GM12892 (cell line): ENCODE measurements around the gene RASA3.

Experiments used
- DNase-seq: peaks from one replicate; pipeline ENCODE4 v3.0.0; 2011; ENCODE audit not compliant: insufficient read length
- FAIRE-seq: peaks from 2 replicates; lab custom pipeline; 2011; peaks lifted over from hg19 to GRCh38; lab: Jason Lieb, UNC
- POLR2A ChIP-seq: IDR thresholded peaks from 2 replicates; pipeline ENCODE4 v1.6.1; 2011; ENCODE audit warnings: low read depth, low read length, control low read depth
- POLR2AphosphoS5 ChIP-seq: IDR thresholded peaks from 2 replicates; pipeline ENCODE4 v1.6.1; 2011; ENCODE audit warnings: low read depth, low read length, control low read depth
- TAF1 ChIP-seq: IDR thresholded peaks from 2 replicates; pipeline ENCODE4 v1.6.1; 2011; ENCODE audit warnings: low read depth, mild to moderate bottlenecking, control low read depth, low read length, borderline replicate concordance

RASA3 gene

DNA sequence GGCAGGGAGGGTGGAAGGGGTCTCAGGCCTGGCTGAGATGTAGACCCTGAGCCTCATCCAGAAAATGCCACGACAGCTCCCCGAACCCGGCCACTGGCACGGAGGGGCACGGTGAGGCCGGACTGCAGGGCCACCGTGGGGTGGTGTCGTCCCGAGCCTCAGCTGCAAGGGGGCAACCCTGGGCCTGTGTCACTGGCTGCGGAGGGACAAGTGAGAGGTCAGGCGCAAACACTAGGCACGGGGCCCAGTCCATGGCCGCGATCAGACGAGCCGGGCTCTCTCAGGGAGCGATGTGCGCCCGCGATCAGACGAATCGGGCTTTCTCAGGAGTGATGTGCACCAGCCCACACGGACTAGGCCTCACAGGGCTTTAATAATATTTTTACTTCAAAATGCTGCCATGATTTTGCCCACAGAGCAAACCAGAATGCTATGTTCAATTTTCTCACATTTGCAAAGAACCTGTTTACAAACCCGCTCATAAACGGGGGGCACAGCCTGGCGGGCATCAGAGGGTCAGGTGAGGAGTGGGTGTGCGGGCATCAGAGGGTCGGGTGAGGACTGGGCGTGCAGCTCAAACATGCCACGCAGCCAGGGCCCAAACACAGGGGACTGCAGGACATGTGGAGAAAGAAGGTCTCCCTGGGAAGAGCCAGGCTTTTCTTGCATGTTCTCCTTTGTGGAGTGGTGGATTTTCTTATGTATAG lies 115.9 kb downstream of the RASA3 start:
- TF ChIP-seq TAF1 = no peak
- TF ChIP-seq POLR2AphosphoS5 = no peak
- TF ChIP-seq POLR2A = no peak
- FAIRE-seq (no peak), DNase-seq (no peak)

- no peak for FAIRE-seq
- TF ChIP-seq TAF1 = no peak
- no peak for TF ChIP-seq POLR2A
- TF ChIP-seq POLR2AphosphoS5 = no peak
- DNase-seq = no peak
Measured at GRCh38 chr13:114015969-114016295, 116.5 kb downstream of the RASA3 start.

DNA sequence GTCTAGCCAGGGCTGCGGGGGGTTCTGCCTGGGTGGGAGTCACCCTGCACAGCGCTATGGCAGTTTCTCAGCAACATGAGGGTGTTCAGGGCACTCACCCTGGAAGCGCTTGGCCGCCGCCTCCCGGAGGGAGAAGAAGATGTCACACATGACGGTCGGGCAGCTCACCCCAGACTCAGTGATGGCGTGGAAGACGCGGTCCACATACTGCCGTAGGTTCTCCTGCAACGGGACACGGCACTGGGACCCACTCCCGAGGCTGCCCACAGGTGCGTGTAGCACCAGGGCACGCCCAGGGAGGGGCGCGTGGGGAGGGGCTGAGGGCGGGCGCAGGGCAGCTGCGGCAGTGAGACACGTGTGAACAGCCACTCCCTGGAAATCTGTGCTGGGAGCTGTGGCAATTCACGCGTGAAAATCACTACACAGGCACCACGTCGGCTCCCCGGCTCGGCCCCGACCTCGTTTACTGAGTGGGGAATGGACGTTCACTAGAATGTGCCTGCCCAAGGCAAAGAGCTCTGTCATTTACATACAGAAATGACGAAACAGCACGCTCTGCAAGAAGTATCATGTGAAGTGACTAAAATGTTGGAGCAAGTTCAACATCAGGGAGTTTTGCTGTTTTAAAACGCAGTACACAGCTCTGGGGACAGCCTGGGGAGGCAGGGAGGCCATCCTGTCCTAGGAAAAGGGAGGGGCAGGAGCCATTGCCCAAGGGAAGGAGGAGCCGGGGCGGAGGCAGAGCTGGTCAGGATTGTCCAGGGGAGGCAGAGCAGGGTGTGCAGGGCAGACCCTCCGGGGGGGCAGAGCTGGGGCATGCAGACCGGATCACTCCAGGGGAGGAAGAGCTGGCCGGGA lies 117.1 kb downstream of the RASA3 start:
- no peak for FAIRE-seq
- TF ChIP-seq POLR2A (no peak), TAF1 (no peak), POLR2AphosphoS5 (no peak)
- DNase-seq = no peak

- TF ChIP-seq TAF1 (no peak), POLR2AphosphoS5 (no peak), POLR2A (no peak)
- FAIRE-seq (no peak), DNase-seq (no peak)
Measured at GRCh38 chr13:114013952-114014629, 118.3 kb downstream of the RASA3 start.

GRCh38 chr13:114013336-114013735 lies 119.1 kb downstream of the RASA3 start:
- DNase-seq (no peak), FAIRE-seq (no peak)
- TF ChIP-seq POLR2AphosphoS5 (no peak), POLR2A (no peak), TAF1 (no peak)

GRCh38 chr13:114012921-114013320 lies 119.5 kb downstream of the RASA3 start:
- FAIRE-seq (no peak), DNase-seq (no peak)
- TF ChIP-seq TAF1 (no peak), POLR2A (no peak), POLR2AphosphoS5 (no peak)

DNA sequence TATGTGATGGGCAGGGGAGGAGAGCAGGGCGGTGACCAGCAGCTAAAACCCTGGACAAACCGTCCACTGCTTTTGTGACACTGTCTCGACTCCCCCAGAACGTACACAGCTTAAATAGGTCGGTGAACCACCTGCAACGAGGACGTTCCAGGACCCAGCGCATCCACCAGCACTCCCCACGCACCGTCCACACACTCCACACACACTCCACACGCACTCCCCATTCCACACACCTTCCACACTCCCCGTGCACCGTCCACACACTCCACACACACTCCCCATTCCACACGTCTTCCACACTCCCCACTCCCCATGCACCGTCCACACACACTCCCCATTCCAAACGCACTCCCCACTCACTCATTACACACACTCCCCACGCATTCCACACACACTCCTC lies 120.3 kb downstream of the RASA3 start:
- TF ChIP-seq POLR2AphosphoS5 = no peak
- TF ChIP-seq POLR2A = no peak
- TF ChIP-seq TAF1 = no peak
- no peak for DNase-seq
- FAIRE-seq = no peak

DNA sequence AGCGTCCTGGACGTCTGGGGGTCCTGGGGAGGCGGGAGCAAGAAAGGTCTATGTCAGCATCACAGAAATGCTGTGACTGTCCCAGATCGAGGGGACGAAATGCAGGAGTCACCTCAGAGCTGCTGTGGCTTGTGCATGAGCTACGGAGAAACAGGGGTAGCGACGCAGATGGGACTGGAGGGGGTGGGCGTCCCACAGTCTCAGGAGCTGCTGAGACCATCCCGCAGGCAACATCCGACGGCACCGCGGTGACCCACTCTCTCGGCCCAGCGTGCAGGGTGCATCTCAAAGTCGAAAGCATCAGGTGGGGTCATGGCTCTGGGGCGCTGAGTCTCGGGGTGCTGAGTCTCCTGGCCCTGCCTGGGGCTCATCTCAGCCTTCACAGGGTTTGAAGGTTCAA lies 121.2 kb downstream of the RASA3 start:
- DNase-seq (no peak), FAIRE-seq (no peak)
- TF ChIP-seq POLR2A = no peak
- no peak for TF ChIP-seq POLR2AphosphoS5
- TF ChIP-seq TAF1 = no peak

DNA sequence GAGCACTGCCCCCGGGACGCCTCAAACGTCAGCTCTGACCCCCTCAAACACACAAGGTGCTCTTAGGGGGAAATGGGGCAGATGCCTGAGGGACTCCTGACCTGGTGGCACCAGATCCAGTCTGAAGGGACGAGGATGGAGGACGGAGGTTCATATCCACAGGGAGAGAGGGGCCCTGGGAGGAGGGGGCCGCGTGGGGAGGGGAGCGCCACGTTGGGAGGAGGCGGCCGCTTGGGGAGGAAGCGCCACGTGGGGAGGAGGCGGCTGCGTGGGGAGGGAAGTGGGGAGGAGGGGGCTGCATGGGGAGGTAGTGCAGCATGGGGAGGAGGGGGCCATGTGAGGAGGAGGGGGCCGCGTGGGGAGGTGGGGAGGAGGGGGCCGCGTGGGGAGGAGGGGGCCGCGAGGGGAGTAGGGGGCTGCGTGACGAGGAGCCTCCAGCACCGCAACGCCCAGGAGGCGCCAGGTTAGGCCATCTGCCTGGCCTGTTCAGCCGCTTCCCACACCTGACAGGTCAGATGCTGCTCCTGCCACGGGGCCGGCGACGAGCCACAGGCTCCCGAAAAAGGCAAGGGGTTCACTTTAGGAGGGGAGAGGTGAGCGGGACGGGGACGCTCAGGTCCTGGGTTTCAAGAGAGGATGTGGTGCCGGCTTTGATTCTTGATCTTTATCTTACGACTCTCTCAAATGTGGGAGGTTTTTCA lies 121.9 kb downstream of the RASA3 start:
- FAIRE-seq = no peak
- DNase-seq = no peak
- no peak for TF ChIP-seq POLR2AphosphoS5
- no peak for TF ChIP-seq POLR2A
- no peak for TF ChIP-seq TAF1

- TF ChIP-seq TAF1 = no peak
- no peak for TF ChIP-seq POLR2A
- TF ChIP-seq POLR2AphosphoS5 = no peak
- DNase-seq (no peak), FAIRE-seq (no peak)
Measured at GRCh38 chr13:114009590-114010400, 122.6 kb downstream of the RASA3 start.

DNA sequence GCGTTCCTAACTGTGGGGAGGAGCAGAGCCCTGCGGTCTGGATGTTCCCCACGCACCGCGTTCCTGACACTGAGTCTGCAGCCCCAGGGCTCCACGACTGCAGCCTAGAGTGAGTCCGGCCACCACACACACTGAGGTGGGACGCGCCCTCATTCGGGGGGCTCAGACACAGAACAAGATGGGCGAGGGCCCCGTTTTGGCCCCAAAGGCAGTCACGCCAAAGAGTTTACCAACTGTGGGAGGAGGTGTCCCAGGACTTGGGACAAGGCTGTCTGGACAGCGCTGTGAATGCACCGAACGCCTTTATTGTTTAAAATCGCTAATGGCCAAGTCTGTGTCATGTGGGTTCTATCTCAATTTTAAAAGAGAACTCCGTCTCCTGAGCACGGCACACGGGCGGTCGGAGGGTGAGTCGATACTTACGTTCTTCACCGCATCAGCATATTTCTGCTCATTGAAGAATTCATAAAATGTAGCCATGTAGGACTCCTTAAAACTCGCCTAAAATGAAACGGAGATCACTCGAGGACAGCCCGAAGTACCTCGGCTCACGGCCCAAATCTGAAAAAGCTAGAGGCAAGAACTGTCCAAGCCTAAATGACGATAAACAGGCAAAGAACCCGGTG lies 123.3 kb downstream of the RASA3 start:
- no peak for TF ChIP-seq POLR2AphosphoS5
- TF ChIP-seq TAF1 = no peak
- no peak for TF ChIP-seq POLR2A
- DNase-seq (no peak), FAIRE-seq (no peak)
